ENCODE measurements around the gene FER.

FER gene

DNA sequence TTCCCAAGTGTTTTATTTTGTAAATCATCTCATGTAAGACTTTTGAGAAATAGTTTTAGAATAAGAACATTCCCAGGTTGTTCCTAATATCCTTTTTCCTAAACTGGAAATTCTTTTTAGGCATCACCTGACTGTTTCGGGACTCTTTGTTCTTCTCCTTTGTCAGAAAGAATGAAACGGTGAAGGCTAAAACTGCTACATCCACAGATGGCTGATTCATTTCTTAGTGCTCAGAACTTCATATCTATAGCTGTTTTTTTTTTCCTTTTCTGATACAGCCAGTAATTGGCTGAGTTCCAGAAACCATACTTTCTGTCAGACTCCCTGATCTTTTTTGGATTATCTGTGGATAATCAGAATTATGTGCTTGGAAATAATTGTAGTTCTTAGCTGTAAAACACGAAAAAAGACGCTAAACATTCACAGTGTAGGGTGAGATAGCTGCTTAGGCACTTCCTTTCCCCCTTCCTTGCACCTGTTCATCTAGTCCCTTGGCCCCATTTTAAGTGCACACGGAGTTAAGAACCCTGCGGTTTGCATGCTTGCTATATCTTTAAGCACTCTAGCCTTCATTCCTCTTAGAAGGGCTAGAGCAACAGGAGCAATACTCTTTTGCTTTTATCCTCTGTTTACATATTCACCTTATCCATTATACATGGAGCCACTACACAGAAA lies 378.2 kb downstream of the FER start:
- Mint-ChIP-seq H3K36me3 (ENCODE audit: low read depth) (peaks cover 20% of the 10 kb centered on the region), H3K27me3 (ENCODE audit: low read depth, poor library complexity) (no peaks in the 10 kb centered on the region), H3K27ac (no peak overlapping the region), H3K4me1 (no peaks in the 10 kb centered on the region), H3K9me3 (peaks cover 20% of the 10 kb centered on the region), H3K4me3 (no peak overlapping the region)
- no peak for DNase-seq
- TF ChIP-seq, protein P1, sequence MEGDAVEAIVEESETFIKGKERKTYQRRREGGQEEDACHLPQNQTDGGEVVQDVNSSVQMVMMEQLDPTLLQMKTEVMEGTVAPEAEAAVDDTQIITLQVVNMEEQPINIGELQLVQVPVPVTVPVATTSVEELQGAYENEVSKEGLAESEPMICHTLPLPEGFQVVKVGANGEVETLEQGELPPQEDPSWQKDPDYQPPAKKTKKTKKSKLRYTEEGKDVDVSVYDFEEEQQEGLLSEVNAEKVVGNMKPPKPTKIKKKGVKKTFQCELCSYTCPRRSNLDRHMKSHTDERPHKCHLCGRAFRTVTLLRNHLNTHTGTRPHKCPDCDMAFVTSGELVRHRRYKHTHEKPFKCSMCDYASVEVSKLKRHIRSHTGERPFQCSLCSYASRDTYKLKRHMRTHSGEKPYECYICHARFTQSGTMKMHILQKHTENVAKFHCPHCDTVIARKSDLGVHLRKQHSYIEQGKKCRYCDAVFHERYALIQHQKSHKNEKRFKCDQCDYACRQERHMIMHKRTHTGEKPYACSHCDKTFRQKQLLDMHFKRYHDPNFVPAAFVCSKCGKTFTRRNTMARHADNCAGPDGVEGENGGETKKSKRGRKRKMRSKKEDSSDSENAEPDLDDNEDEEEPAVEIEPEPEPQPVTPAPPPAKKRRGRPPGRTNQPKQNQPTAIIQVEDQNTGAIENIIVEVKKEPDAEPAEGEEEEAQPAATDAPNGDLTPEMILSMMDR (IDR thresholded peaks at IDR 0.05), result no peak

DNA sequence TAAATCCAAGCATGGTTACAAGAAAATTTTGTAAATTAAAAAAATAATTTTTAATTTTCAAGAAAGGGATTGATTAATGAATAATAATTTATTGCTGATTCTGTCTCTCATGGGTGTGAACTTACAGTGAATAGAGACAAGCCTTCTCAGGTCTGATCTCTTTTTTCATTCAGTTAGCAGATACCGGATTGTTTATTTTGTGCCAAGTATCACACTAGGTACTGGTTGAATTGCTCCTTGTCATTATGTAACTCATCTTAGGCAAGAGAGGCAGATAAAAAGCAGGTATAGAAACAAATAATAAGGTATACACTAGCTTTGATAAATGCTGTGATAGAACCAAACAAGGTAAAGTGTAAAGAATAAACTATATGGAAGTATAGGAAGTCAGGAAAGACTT lies 378.8 kb downstream of the FER start:
- Mint-ChIP-seq H3K27me3 (ENCODE audit: low read depth, poor library complexity) (no peaks in the 10 kb centered on the region), H3K9me3 (peaks cover 14% of the 10 kb centered on the region), H3K4me1 (no peaks in the 10 kb centered on the region), H3K4me3 (no peak overlapping the region), H3K27ac (no peak overlapping the region), H3K36me3 (ENCODE audit: low read depth) (peaks cover 14% of the 10 kb centered on the region)
- TF ChIP-seq, protein P1 (IDR thresholded peaks at IDR 0.05), result no peak
- no peak for DNase-seq

DNA sequence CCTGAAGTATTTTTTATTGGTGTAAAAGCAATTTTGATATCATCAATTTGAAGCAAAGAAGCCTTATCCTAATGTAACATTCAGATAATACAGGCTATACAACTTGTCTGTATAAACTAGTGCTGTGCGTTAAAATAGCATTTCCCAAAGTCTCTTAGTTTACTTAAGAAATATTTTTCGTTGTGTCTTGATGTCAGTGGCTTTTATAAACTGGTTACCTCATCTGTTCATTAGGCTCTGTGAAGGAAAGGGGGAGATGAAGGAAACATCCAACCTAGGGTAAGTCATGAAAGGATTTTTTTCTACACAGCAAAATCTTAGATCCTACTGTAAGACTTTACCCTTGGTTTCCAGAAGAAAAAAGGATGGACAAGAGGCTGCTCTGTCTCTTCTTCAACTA lies 389.2 kb downstream of the FER start:
- no peak overlapping the region for H3K27ac Mint-ChIP-seq
- DNase-seq, result no peak

DNA sequence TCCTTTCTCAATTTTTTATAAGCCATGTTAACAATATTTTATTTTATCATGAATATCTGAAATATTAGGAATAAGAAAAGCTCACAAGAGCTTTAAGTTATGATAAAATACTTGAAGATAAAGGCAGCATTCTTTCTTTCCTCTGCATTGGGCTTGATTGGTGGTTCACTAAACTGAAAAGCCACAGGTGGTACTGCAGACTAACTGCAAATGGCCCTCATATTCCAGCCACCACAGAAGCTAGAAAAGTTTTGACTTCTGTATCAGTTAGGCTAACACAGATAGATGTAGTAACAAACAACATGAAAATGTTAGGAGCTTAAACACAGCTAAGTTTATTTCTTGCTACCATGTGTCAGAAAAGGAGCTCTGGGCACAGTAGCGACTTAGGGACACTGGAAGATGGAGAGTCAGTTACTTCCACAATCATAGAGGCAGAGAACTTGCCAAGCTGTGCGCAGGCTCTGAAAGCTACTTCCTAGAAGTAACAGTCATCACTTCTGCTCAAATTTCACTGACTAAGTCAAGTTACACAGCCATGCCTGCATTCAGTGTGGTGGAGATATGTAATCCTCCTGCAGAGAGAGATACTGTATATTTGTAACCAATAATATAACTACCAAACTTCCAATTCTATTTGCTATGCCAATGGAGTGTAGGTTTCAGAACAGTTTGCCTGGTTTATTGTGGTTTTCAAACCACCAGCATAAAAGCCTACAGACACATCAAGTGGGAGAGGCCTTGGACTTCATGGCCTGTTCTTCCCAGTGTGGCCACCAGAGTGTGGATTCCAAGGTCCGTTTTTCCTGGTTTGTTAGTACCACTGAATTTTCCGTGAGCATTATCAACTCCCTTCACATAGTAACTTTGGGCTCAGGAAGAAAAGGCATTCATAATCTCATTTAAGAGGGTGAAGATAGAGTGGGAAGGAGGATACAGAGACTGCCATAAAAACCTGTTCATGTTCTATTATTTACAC lies 393.8 kb downstream of the FER start:
- H3K9me3 Mint-ChIP-seq, result no peaks in the 10 kb centered on the region
- TF ChIP-seq, protein P1 (IDR thresholded peaks at IDR 0.05), result no peak
- peaks cover 4% of the 10 kb centered on the region for H3K27me3 Mint-ChIP-seq (ENCODE audit: low read depth, poor library complexity)
- no peak overlapping the region for H3K4me3 Mint-ChIP-seq
- no peaks in the 10 kb centered on the region for H3K36me3 Mint-ChIP-seq (ENCODE audit: low read depth)
- H3K27ac Mint-ChIP-seq, result peak overlapping the region; percentile 9
- H3K4me1 Mint-ChIP-seq, result peaks cover 32% of the 10 kb centered on the region
- DNase-seq, result no peak

More for the DNA sequence above, 389.2 kb downstream of the FER start:
- Mint-ChIP-seq H3K27me3 (ENCODE audit: low read depth, poor library complexity) (peaks cover 4% of the 10 kb centered on the region), H3K4me3 (no peak overlapping the region), H3K9me3 (no peaks in the 10 kb centered on the region), H3K36me3 (ENCODE audit: low read depth) (no peaks in the 10 kb centered on the region), H3K4me1 (peaks cover 6% of the 10 kb centered on the region)
- TF ChIP-seq, protein P1 (IDR thresholded peaks at IDR 0.05), result no peak

DNA sequence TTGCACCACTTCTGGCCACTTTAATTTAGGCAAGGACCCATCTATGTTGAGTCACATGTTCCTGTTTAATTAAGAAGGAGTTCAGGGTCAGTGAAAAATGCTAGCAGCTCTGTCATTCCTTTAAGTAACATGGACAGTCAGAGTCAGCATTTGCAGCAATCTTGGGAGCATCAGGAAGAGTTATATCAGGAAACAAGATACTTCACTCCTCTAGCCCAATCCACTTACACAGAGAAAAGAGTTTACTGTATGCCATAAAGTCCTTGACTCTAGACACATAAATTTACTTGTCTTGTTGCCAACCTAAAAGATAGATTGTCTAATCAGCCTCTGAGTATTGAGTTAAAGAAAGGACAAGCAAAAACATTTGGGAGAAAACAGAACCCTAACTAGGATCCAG lies 395.3 kb downstream of the FER start:
- Mint-ChIP-seq H3K4me1 (peaks cover 32% of the 10 kb centered on the region), H3K9me3 (no peaks in the 10 kb centered on the region), H3K27ac (peak overlapping the region; percentile 90), H3K4me3 (peak overlapping the region; percentile 8), H3K36me3 (ENCODE audit: low read depth) (no peaks in the 10 kb centered on the region), H3K27me3 (ENCODE audit: low read depth, poor library complexity) (peaks cover under 1% of the 10 kb centered on the region)
- no peak for DNase-seq
- TF ChIP-seq, protein P1 (IDR thresholded peaks at IDR 0.05), result no peak

Measured in nephron progenitor cell (in vitro differentiated cells).